Measurements from ENCODE around the gene POU2AF1. TPM values are rescaled to one million over a fixed set of nuclear protein-coding genes. Genes with fewer than 3 reads are reported as not detected.

Gene POU2AF1
- total RNA-seq, 1 experiment from 2014 or later, result not detected

DNA sequence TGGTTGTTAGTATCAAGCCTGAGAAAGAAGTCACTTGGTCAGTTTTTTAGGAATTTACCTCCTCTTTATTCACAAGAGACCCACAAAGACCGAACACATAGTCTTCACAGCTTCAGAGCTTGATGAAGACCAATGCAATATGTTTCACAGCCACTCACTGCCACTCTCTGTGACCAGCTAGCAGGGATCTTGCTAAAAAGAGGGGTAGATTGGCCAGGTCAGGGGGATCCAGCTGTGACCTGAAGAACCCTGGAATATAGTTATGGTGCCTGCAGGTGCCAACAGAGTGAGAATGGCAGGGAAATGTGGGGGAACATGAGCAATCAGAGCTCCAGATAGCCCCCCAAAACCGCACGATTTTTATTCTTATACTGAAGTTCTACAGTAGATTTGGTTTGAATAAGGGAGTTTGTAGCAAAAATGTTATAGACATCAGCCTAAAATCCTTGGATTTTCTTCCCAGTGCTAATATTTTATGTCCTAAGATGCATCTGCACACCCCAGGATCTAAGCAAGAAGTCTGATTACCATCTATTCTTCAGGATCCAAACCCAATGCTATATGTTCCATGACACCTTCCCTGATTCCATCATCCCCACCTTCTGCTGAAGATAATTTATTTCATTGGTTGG is 8.7 kb downstream of the POU2AF1 start:
- DNase-seq, result no peak
- TF ChIP-seq, protein P1, sequence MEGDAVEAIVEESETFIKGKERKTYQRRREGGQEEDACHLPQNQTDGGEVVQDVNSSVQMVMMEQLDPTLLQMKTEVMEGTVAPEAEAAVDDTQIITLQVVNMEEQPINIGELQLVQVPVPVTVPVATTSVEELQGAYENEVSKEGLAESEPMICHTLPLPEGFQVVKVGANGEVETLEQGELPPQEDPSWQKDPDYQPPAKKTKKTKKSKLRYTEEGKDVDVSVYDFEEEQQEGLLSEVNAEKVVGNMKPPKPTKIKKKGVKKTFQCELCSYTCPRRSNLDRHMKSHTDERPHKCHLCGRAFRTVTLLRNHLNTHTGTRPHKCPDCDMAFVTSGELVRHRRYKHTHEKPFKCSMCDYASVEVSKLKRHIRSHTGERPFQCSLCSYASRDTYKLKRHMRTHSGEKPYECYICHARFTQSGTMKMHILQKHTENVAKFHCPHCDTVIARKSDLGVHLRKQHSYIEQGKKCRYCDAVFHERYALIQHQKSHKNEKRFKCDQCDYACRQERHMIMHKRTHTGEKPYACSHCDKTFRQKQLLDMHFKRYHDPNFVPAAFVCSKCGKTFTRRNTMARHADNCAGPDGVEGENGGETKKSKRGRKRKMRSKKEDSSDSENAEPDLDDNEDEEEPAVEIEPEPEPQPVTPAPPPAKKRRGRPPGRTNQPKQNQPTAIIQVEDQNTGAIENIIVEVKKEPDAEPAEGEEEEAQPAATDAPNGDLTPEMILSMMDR (conservative IDR thresholded peaks at IDR 0.05; ENCODE audit: low read depth, low read length), result no peak
- no peak for TF ChIP-seq EZH2phosphoT487 (IDR thresholded peaks at IDR 0.05; ENCODE audit: borderline replicate concordance, low read length)
- TF ChIP-seq EZH2 (IDR thresholded peaks at IDR 0.05; ENCODE audit: low read length, unreplicated experiment), result no peak
- H3F3A ChIP-seq (ENCODE audit: low read length, unreplicated experiment), result no peaks in the 10 kb centered on the region
- H3K27ac ChIP-seq (ENCODE audit: low read length), result no peak overlapping the region
- H3K9me3 ChIP-seq (ENCODE audit: low read length), result no peaks in the 10 kb centered on the region
- peaks cover 77% of the 10 kb centered on the region for H3K27me3 ChIP-seq (ENCODE audit: low read length)
- H3K9me2 ChIP-seq (replicated peaks; ENCODE audit: low read length), result no peaks in the 10 kb centered on the region
- ChIA-PET POLR2A (ENCODE audit: unreplicated experiment) (no interaction called here), CTCF (no interaction called here)
- no peak overlapping the region for H3K4me2 ChIP-seq (ENCODE audit: low read length)
- BruUV-seq (replicated peaks), result no TSS peak
- H4K20me1 ChIP-seq (ENCODE audit: low read length), result no peaks in the 10 kb centered on the region
- no peak overlapping the region for H3K9ac ChIP-seq (ENCODE audit: low read length)
- no peaks in the 10 kb centered on the region for H3K36me3 ChIP-seq (ENCODE audit: low read depth, low read length)
- no peak for ATAC-seq
- no peak overlapping the region for H2AFZ ChIP-seq (ENCODE audit: low read length)
- H3K79me2 ChIP-seq (ENCODE audit: low read length), result no peaks in the 10 kb centered on the region
- no peak overlapping the region for H3K4me3 ChIP-seq (ENCODE audit: low read length)
- intact Hi-C loops (cut with micrococcal nuclease), result no loop called here
- no peaks in the 10 kb centered on the region for H3K4me1 ChIP-seq (ENCODE audit: insufficient read depth, low read length)

DNA sequence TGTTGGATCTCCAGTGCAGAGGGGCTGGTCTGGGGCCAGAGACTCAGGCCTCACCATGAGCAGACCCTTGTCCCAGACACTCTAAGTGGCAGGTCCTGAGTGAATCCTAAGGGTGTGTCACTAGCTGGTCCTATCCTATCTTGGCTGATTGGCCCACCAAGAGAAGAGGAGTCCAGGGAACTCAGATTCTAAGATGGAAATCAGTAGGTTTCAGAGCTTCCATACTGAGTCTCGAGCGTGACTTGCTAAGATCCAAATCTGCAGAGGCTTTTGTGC is 10.9 kb downstream of the POU2AF1 start:
- DNase-seq (no peak), ATAC-seq (no peak)
- CTCF ChIA-PET, result no interaction called here
- no TSS peak for BruUV-seq (replicated peaks)
- H3K79me2 ChIP-seq (ENCODE audit: low read length), result no peaks in the 10 kb centered on the region
- H3K4me1 ChIP-seq (ENCODE audit: insufficient read depth, low read length), result no peaks in the 10 kb centered on the region
- no peak overlapping the region for H3K4me3 ChIP-seq (ENCODE audit: low read length)
- H3K4me2 ChIP-seq (ENCODE audit: low read length), result no peak overlapping the region
- H3K27me3 ChIP-seq (ENCODE audit: low read length), result peaks cover 91% of the 10 kb centered on the region
- no peaks in the 10 kb centered on the region for H3K36me3 ChIP-seq (ENCODE audit: low read depth, low read length)
- no peaks in the 10 kb centered on the region for H3F3A ChIP-seq (ENCODE audit: low read length, unreplicated experiment)
- no peak overlapping the region for H2AFZ ChIP-seq (ENCODE audit: low read length)
- TF ChIP-seq EZH2 (IDR thresholded peaks at IDR 0.05; ENCODE audit: low read length, unreplicated experiment) (no peak), EZH2phosphoT487 (IDR thresholded peaks at IDR 0.05; ENCODE audit: borderline replicate concordance, low read length) (no peak)
- TF ChIP-seq, protein P1 (conservative IDR thresholded peaks at IDR 0.05; ENCODE audit: low read depth, low read length), result no peak
- no peak overlapping the region for H3K9ac ChIP-seq (ENCODE audit: low read length)
- no peaks in the 10 kb centered on the region for H4K20me1 ChIP-seq (ENCODE audit: low read length)
- no peaks in the 10 kb centered on the region for H3K9me3 ChIP-seq (ENCODE audit: low read length)
- intact Hi-C loops (cut with micrococcal nuclease), result no loop called here
- no peak overlapping the region for H3K27ac ChIP-seq (ENCODE audit: low read length)
- POLR2A ChIA-PET (ENCODE audit: unreplicated experiment), result no interaction called here
- no peaks in the 10 kb centered on the region for H3K9me2 ChIP-seq (replicated peaks; ENCODE audit: low read length)

DNA sequence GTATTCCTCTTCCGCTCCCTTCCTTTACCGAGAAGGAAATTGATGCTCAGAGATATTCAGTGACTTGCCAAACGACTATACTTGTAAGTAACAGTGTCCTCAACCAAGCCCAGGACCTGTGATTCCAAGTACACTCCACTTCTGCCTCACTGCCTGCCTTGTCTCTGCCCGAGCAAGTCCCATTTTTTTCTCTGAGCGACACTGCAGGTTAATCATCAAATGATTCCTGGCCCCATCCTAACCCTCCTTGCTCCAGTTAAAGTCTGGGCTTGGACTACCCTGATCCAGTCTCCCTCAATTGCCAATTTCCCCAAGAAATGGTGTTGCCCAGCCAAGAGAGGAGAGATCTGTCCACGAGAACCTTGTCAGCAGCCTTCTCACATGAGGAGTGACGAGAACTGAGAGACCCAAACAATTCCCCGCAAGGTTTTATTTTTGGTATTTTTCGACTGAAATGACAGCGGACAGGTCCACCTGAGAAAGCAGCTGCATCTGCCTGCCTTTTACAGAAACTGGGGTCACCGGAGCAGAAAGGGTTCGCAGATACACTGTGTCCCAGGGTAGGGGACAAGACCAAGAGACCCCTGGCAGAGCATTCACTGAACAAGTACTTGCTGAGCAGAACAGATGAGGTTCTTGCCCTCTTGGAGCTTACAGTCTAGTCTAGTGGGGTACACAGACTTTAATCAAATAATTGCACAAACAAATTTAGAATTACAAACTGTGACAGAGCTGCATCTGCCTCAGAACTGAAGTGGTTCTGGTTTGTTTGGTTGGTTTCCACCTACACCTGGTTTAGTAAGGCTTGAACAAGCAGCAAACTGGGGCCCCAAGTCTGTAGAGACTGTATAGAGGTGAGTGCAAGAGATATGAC is 11.4 kb downstream of the POU2AF1 start:
- POLR2A ChIA-PET (ENCODE audit: unreplicated experiment), result no interaction called here
- no peak for DNase-seq
- intact Hi-C loops (cut with micrococcal nuclease), result no loop called here

More for the DNA sequence above, 11.4 kb downstream of the POU2AF1 start:
- no peaks in the 10 kb centered on the region for H3K36me3 ChIP-seq (ENCODE audit: low read depth, low read length)
- H3K27ac ChIP-seq (ENCODE audit: low read length), result no peak overlapping the region
- no TSS peak for BruUV-seq (replicated peaks)
- no peak for ATAC-seq
- no peaks in the 10 kb centered on the region for H3K9me3 ChIP-seq (ENCODE audit: low read length)
- H3K9ac ChIP-seq (ENCODE audit: low read length), result no peak overlapping the region
- no peaks in the 10 kb centered on the region for H3F3A ChIP-seq (ENCODE audit: low read length, unreplicated experiment)
- H3K79me2 ChIP-seq (ENCODE audit: low read length), result no peaks in the 10 kb centered on the region
- no peak overlapping the region for H2AFZ ChIP-seq (ENCODE audit: low read length)
- no peaks in the 10 kb centered on the region for H3K9me2 ChIP-seq (replicated peaks; ENCODE audit: low read length)
- CTCF ChIA-PET, result no interaction called here
- H3K4me2 ChIP-seq (ENCODE audit: low read length), result no peak overlapping the region
- no peak overlapping the region for H3K4me3 ChIP-seq (ENCODE audit: low read length)
- no peaks in the 10 kb centered on the region for H4K20me1 ChIP-seq (ENCODE audit: low read length)
- no peaks in the 10 kb centered on the region for H3K4me1 ChIP-seq (ENCODE audit: insufficient read depth, low read length)
- peaks cover 90% of the 10 kb centered on the region for H3K27me3 ChIP-seq (ENCODE audit: low read length)
- TF ChIP-seq EZH2phosphoT487 (IDR thresholded peaks at IDR 0.05; ENCODE audit: borderline replicate concordance, low read length) (no peak), EZH2 (IDR thresholded peaks at IDR 0.05; ENCODE audit: low read length, unreplicated experiment) (no peak)
- TF ChIP-seq, protein P1 (conservative IDR thresholded peaks at IDR 0.05; ENCODE audit: low read depth, low read length), result no peak

All from PC-3 (cell line).